Esophagus (tissue), 2 donors: ENCODE data around the gene HOGA1. TPM values are rescaled to one million over a fixed set of nuclear protein-coding genes. Genes with fewer than 3 reads are reported as not detected.

Experiments
- H3K27ac ChIP-seq, 2 donors: one replicate each; pipeline ENCODE4 v1.5.1; 2013; ENCODE audit warnings: low read depth in 2 of 2, mild to moderate bottlenecking in 2 of 2, inconsistent platforms in 1 of 2, low read length in 1 of 2, moderate library complexity in 1 of 2
- H3K27me3 ChIP-seq, 2 donors: one replicate each; pipeline ENCODE4 v1.6.1; 2013; ENCODE audit warnings: low read length in 2 of 2, control low read depth in 1 of 2, mild to moderate bottlenecking in 1 of 2; ENCODE audit not compliant: insufficient read depth in 2 of 2, control insufficient read depth in 1 of 2
- H3K36me3 ChIP-seq, 2 donors: one replicate each; pipeline ENCODE4 v1.6.1; 2013; ENCODE audit warnings: low read length in 1 of 2; ENCODE audit not compliant: control insufficient read depth in 2 of 2, insufficient read depth in 2 of 2
- H3K4me1 ChIP-seq, 2 donors: one replicate each; pipeline ENCODE4 v1.6.1; 2013; ENCODE audit warnings: low read length in 1 of 2; ENCODE audit not compliant: control insufficient read depth in 2 of 2, insufficient read depth in 2 of 2
- H3K4me3 ChIP-seq, 2 donors: one replicate each; pipeline ENCODE4 v1.5.1; 2013; ENCODE audit warnings: low read length in 2 of 2, mild to moderate bottlenecking in 2 of 2, low read depth in 1 of 2, moderate library complexity in 1 of 2
- H3K9me3 ChIP-seq, 2 donors: one replicate each; pipeline ENCODE4 v1.6.1; 2013; ENCODE audit warnings: mild to moderate bottlenecking in 2 of 2, low read depth in 1 of 2, low read length in 1 of 2, moderate library complexity in 1 of 2; ENCODE audit not compliant: control insufficient read depth in 2 of 2, insufficient read depth in 1 of 2
- WGBS, 2 donors: extraction: QIAGEN DNeasy Blood & Tissue Kit; methylation state at CpG; one replicate each; pipeline ENCODE4 v1.1.7; 2013; 5-methylcytosine and 5-hydroxymethylcytosine counted together
- polyA plus RNA-seq, 2 donors: library from polyadenylated mRNA; stranded (reverse); fragments of 200-250 nt; gene quantifications; one replicate each; pipeline ENCODE4 v1.2.3, GENCODE V29; 2013
- donor health status: healthy with polysubstance abuse.
- donor health status: Bipolar disorder and iron deficiency.

HOGA1 gene
- polyA plus RNA-seq, 2 donors = 0.78 to 1.4 TPM

- H3K27ac ChIP-seq = no peak overlapping the region
Measured at GRCh38 chr10:97601268-97602215, 17.4 kb downstream of the HOGA1 start.

GRCh38 chr10:97607095-97607636, 23.0 kb downstream of the HOGA1 start:
- 92 to 93% methylated on average over 5 of the region's 5 CpGs for WGBS, 2 donors
- Histone ChIP-seq H3K27me3 (no peaks in the 10 kb centered on the region), H3K27ac (no peak overlapping the region)

More at GRCh38 chr10:97601268-97602215, 17.4 kb downstream of the HOGA1 start:
- Histone ChIP-seq H3K4me1 (peaks cover 0 to 2% of the 10 kb centered on the region in 2 donors), H3K9me3 (no peaks in the 10 kb centered on the region), H3K4me3 (no peak overlapping the region), H3K36me3 (no peaks in the 10 kb centered on the region), H3K27me3 (no peaks in the 10 kb centered on the region)
- 64 to 76% methylated on average over 21 of the region's 21 CpGs for WGBS, 2 donors

DNA sequence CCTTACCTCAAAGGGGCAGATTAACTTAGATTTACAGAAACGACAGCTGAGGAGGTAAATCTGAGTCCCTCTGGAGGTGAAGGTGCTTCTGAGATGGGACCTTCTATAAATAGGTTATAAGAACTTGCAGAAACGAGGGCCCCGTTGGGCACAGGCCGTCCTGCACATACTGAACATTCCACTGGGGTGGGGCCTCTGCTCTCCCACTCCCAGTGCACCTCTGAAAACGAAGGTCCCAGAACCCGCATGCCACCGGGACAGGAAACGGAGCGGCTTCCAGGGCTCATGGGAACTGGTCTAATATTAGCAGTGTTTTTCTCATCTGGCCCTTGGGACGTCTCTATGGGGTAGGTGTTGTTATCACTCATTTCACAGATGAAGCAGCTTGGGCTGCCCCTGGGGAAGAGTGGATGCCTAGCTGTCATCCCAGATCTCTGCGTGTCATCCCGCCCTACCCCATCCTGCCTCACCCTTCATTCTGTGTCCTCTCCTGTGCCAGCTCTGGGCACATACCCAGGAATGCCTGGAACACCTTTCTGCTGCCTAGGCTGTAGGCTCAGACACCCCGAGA, 24.9 kb downstream of the HOGA1 start:
- no peak overlapping the region for H3K27ac ChIP-seq
- H3K4me3 ChIP-seq = no peak overlapping the region
- H3K9me3 ChIP-seq = no peaks in the 10 kb centered on the region
- H3K36me3 ChIP-seq = no peaks in the 10 kb centered on the region
- no peaks in the 10 kb centered on the region for H3K4me1 ChIP-seq
- H3K27me3 ChIP-seq = no peaks in the 10 kb centered on the region
- 65 to 70% methylated on average over 13 of the region's 13 CpGs for WGBS, 2 donors

More at GRCh38 chr10:97607095-97607636, 23.0 kb downstream of the HOGA1 start:
- no peaks in the 10 kb centered on the region for H3K4me1 ChIP-seq
- H3K36me3 ChIP-seq = no peaks in the 10 kb centered on the region
- H3K9me3 ChIP-seq = no peaks in the 10 kb centered on the region
- H3K4me3 ChIP-seq = no peak overlapping the region

GRCh38 chr10:97611473-97611872, 27.3 kb downstream of the HOGA1 start:
- H3K36me3 ChIP-seq = no peaks in the 10 kb centered on the region
- no peak overlapping the region for H3K4me3 ChIP-seq
- no peaks in the 10 kb centered on the region for H3K27me3 ChIP-seq
- 86 to 90% methylated on average over 12 of the region's 12 CpGs for WGBS, 2 donors
- H3K4me1 ChIP-seq = no peaks in the 10 kb centered on the region
- no peaks in the 10 kb centered on the region for H3K9me3 ChIP-seq
- no peak overlapping the region for H3K27ac ChIP-seq

- H3K4me1 ChIP-seq = no peaks in the 10 kb centered on the region
- H3K4me3 ChIP-seq = no peak overlapping the region
- WGBS, 2 donors = 20 to 30% methylated on average over 2 of the region's 2 CpGs
- no peaks in the 10 kb centered on the region for H3K9me3 ChIP-seq
- H3K36me3 ChIP-seq = no peaks in the 10 kb centered on the region
- no peaks in the 10 kb centered on the region for H3K27me3 ChIP-seq
- no peak overlapping the region for H3K27ac ChIP-seq
Measured at GRCh38 chr10:97612386-97612785, 28.2 kb downstream of the HOGA1 start.

DNA sequence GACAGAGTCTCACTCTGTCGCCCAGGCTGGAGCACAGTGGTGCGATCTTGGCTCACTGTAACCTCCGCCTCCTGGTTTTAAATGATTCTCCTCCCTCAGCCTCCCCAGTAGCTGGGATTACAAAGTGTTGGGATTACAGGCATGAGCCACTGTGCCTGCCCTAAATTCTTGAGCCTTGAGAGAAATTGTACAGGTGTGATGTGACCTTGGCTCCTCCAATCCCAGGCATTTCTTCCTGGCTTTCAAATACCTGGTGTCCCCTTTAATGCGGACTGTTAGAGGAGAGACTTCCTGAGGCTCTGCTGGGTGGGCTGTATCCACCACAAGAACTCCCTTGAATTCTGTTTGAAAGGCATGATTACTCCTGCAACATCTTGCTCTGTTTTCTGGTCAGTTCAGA, 34.1 kb downstream of the HOGA1 start:
- H3K4me3 ChIP-seq = no peak overlapping the region
- H3K27ac ChIP-seq = no peak overlapping the region
- 81 to 95% methylated on average over 4 of the region's 4 CpGs for WGBS, 2 donors
- H3K9me3 ChIP-seq = no peaks in the 10 kb centered on the region
- no peaks in the 10 kb centered on the region for H3K4me1 ChIP-seq
- H3K36me3 ChIP-seq = no peaks in the 10 kb centered on the region
- no peaks in the 10 kb centered on the region for H3K27me3 ChIP-seq

DNA sequence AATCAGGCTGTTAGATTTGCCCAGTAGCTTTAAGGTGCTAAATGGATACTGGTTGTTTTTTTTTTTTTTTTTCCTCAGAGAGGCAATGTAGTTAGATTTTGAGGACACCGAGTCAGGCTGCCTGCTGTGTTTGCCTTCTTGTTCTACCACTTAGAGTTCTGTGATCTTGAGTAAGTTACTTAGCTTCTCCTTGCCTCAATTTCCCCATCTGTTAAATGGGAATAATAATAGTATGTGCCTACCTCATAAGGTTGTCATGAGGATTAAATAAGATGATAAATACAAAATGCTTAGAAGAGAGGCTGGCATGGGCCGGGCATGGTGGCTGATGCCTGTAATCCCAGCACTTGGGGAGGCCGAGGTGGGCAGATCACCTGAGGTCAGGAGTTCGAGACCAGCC, 34.5 kb downstream of the HOGA1 start:
- Histone ChIP-seq H3K27me3 (no peaks in the 10 kb centered on the region), H3K27ac (no peak overlapping the region), H3K9me3 (no peaks in the 10 kb centered on the region), H3K36me3 (no peaks in the 10 kb centered on the region), H3K4me1 (no peaks in the 10 kb centered on the region), H3K4me3 (no peak overlapping the region)
- 97% methylated on average over 4 of the region's 4 CpGs for WGBS, 2 donors

- 78 to 96% methylated on average over 1 of the region's 1 CpG for WGBS, 2 donors
- Histone ChIP-seq H3K27me3 (no peaks in the 10 kb centered on the region), H3K9me3 (no peaks in the 10 kb centered on the region), H3K27ac (no peak overlapping the region), H3K4me3 (no peak overlapping the region), H3K36me3 (no peaks in the 10 kb centered on the region), H3K4me1 (no peaks in the 10 kb centered on the region)
Measured at GRCh38 chr10:97623277-97623676, 39.1 kb downstream of the HOGA1 start.

DNA sequence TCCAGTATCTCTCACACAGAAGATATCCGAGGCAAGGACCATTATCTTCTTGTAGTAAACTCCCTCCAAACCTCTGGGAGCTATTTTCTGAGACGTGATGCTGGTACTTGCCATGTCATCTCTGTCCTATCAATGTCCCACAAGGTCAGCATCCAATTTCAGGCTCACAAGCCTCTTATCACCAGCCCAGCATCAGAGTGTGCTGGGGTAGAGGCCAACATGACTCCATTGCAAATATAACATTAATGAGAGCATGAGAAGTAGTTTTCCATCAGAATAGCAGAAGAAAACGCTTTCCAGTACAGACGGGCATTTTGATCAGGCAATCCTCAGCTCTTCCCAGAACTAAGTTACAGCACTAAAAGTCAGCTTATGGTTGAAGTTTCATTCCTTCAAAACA, 43.5 kb downstream of the HOGA1 start:
- 55 to 67% methylated on average over 4 of the region's 4 CpGs for WGBS, 2 donors
- Histone ChIP-seq H3K4me3 (no peak overlapping the region), H3K9me3 (no peaks in the 10 kb centered on the region), H3K4me1 (no peaks in the 10 kb centered on the region), H3K36me3 (no peaks in the 10 kb centered on the region), H3K27ac (no peak overlapping the region), H3K27me3 (no peaks in the 10 kb centered on the region)
